Activated CD8-positive, alpha-beta memory T cell treated with anti-CD3 and anti-CD28 coated beads, Interleukin-2, amount 50 U/mL, for 4 hours (primary cell): ENCODE measurements around the gene PLCE1.

Source experiments
- DNase-seq: peaks from one replicate; pipeline ENCODE4 v3.0.0-alpha.2; 2020

The PLCE1 gene

GRCh38 chr10:94025806-94026205, 32.1 kb downstream of the PLCE1 start:
- DNase-seq = no peak

GRCh38 chr10:94027197-94027596, 33.5 kb downstream of the PLCE1 start:
- DNase-seq = no peak

GRCh38 chr10:94029955-94030354, 36.2 kb downstream of the PLCE1 start:
- DNase-seq = no peak

GRCh38 chr10:94035982-94036765, 42.4 kb downstream of the PLCE1 start:
- DNase-seq = no peak

GRCh38 chr10:94036766-94037033, 43.0 kb downstream of the PLCE1 start:
- no peak for DNase-seq

- DNase-seq = no peak
Observed at GRCh38 chr10:94037286-94037685, 43.6 kb downstream of the PLCE1 start.

- DNase-seq = no peak
Observed at GRCh38 chr10:94038024-94038423, 44.3 kb downstream of the PLCE1 start.

GRCh38 chr10:94041206-94041605, 47.5 kb downstream of the PLCE1 start:
- DNase-seq = no peak

GRCh38 chr10:94042001-94042833, 48.5 kb downstream of the PLCE1 start:
- DNase-seq = no peak

- no peak for DNase-seq
Observed at GRCh38 chr10:94042834-94043175, 49.1 kb downstream of the PLCE1 start.
